Pulmonary artery endothelial cell (primary cell): ENCODE measurements around the gene MYO5A. TPM values are rescaled to one million over a fixed set of nuclear protein-coding genes. Genes with fewer than 3 reads are reported as not detected.
"Not testable (repeated sequence)": the region's sequence is repeated elsewhere in the genome, so short reads cannot be mapped to it uniquely, and the experiment has no call there.

Source experiments
- DNase-seq: peaks from one replicate; pipeline ENCODE4 v3.0.0-alpha.2; 2011; ENCODE audit warnings: low read depth, low spot score
- total RNA-seq: library from RNA; depleted of rRNA; stranded (reverse); fragments of >200 nt; gene quantifications from 2 replicates; pipeline ENCODE4 v1.2.3, GENCODE V29; 2014

The MYO5A gene
- total RNA-seq, 1 donor from 2014 or later: 183 TPM

DNA sequence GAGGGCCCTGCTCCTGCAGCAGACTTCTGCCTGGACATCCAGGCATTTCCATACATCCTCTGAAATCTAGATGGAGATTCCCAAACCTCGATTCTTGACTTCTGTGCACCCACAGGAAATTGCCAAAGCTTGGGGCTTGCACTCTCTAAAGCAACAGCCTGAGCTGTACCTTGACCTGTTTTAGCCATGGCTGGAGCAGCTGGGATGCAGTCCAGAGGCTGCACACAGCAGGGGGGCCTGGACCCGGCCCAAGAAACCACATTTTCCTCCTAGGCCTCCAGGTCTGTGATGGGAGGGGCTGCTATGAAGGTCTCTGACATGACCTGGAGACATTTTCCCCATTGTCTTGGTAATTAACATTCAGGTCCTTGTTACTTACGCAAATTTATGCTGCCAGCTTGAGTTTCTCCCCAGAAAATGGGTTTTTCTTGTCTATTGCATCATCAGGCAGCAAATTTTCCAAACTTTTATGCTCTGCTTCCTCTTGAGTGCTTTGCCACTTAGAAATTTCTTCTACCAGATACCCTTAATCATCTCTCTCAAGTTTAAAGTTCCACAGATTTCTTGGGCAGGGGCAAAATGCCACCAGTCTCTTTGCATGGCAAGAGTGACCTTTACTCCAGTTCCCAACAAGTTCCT lies 11.8 kb upstream of the MYO5A start:
- DNase-seq: no peak

DNA sequence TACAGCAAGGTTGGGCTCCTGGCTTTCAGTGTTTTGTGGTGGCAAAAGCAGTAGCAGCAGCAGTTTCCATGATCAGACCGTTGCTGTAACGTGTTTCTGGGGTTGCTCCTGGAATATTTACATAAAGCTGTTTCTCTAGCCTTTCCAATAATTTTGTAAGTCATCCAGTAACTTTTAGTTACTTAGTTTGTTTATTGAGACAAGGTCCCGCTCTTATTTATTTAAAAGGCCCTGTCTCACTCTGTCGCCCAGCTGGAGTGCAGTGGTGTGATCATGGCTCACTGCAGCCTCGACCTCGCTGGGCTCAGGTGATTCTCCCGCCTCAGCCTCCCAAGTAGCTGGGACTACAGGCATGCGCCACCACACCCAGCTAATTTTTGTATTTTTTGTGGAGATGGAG lies 8.8 kb upstream of the MYO5A start:
- no peak for DNase-seq

DNA sequence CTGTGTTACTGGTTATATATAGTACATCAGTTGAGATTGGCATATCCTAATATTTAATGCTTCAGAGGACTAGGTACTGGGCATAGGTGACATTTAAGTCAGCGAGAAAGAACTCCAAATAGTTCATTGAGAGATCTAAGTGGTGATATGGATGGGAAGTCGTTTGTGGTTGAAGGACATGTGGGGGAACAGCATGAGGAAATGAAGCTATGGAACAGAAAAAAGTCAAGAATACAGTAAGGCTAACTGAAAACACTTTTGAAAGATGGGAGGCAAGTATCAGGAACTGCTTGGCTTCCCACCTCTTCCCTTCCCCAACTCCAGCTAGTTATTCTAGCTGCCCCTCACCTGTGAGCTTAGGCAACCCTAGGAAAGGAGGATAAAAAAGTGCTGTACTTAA lies 3.7 kb upstream of the MYO5A start:
- DNase-seq: no peak

DNA sequence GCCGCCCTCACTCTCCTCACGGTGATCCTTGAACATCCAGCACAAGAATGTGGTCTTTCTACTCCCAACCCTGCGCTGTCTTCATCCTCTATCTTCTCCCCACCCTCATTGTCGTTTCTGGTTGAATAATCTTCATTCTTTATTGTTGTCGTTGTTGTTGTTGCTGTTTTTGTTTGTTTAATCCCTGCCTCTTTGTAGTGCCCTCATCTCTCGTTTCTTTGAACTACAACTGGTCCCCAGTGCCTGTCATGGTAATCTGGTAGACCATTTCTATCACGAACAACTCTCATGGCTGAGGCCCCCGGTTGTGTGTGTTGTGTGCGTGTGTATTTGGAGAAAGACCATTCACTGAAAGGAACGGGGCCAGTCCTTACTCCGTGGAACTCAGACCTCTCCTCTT lies 1.3 kb upstream of the MYO5A start:
- no peak for DNase-seq

DNA sequence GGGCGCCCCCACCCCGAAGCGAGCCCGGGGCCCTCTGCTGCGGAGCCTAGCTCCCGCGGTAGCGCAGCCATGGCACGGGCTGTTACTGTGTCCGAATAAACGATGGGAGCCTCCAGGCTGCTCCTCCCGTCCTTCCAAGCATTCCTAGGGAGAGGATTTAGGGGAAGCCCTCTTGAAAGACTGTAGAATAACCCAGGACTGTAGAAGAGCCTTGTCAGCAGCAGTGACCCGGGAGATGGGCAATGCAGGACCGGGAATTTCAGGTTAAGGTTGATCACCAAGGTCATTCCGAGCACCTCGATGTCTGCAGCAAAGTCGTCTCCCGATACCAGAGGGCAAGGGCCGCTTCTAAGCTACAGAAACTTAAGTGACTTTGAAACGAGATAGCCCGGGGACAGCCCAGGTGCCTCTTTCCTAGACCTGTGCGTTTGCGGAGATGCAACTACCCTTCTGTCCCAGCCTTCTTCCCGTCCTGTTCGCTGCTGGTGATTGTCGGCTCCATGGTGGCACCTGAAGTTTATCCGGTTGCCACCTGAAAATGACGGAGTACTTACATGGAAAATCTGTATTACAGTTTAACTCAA lies 753 bp upstream of the MYO5A start:
- no peak for DNase-seq

DNA sequence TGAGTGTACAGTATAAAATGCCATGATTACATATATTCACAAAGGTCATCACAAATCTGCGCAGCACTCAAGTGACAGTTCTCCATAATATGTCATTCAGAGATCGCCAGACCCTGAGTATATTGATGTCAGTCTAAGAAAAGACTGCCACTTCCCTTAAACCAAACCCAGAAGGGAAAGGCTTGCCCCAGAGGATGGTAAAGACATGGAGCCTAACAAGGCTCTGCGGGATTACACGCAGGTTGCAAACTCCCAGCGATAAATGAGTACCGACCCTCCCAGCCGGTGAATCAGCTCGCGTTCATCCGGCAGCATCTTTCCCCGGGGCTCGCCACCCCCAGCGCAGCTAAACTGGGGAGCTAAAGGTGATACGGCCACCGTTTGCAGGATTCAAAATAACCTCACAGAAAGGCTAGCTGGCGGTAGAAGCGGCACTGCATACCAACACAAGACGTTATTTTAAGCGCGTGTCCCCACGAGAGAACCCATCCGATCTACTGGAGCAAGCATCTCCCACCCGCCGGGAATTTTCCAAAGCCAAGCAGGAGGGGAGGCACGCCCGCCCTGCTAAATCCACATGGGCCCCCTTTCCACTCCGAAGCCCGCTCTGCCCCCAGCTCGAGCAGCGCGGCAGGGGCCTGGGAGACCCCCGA lies 643 bp downstream of the MYO5A start:
- DNase-seq: no peak

DNA sequence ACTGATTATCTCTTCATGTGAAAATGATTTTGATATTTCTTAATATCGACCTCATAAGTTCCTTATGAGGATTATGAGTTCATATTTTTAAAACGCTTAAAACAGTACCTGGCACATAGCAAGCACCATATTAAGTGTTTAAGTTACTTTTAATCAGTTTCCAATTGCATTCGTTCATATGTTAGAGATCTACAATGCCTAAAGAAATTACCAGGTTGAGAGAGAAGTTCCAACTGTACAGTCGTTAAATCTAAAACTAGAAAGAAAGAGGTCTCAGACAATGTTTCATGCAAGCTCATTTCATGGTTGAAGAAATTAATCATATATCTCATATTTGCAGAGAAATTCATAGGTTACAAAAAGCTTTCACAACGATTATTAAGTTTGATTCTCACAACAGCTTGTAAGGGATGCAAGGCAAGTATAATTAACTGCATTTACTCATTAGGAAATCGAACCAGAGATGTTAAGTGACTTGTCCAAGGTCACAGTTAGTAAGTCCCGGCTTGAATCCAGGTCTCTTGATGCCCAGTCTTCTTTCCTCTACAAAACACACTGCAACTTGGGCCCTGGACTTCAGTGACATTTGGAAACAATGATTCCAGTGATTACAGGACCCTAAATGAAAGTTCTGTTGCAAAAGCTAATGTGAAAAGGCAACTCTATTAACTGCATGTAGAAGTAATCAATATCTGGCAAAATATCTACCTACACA lies 1.3 kb downstream of the MYO5A start:
- no peak for DNase-seq

DNA sequence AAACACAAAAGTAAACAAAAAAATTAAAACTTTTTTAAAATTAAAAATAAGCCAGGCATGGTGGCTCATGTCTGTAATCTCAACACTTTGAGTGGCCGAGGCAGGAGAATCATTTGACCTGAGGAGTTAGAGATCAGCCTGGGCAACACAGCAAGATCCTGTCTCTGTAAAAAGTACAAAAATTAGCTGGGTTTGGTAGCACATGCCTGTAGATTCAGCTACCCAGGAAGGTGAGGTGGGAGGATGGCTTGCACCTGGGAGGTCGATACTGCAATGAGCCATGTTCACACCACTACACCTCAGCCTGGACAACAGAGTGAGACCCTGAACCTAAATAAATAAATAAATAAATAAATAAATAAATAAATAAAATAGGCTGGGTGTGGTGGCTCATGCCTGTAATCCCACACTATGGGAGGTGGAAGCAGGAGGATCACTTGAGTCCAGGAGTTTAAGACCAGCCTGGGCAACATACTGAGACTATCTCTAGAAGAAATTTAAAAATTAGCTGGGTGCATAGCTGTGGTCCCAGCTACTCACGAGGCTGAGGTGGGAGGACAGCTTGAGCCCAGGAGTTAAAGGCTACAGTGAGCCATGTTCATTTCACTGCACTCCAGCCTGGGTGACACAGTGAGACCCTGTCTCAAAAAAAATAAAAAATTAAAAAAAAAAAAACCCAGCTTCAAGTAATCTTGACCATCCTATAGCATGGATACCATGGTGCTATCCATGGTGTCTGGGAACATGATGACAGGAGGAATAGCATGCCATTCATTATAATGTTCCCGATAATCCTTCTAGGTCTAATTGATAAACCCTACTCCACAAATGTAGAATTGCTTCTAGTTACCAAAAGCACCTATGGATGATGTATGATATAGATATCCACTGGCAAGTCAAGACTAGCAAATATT lies 4.2 kb downstream of the MYO5A start:
- no peak for DNase-seq

DNA sequence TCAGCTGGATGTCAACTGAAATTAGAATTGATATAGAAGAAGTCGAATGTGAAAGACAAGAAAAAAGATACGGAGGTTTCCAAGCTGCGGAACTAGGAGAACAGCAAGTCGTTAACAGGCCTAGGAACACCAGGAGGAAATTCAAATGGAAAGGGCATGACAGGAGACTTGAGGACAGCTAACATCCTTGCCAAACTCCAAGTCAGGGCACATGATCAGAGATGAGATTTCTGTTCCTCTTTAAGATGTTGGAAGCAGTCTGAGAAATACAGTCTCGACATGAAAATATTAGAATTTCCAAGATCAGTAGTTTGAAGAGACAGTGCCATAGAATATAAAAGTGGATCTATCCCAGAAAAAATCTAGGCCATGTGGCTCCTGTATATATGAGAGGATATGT lies 5.0 kb downstream of the MYO5A start:
- DNase-seq: no peak

DNA sequence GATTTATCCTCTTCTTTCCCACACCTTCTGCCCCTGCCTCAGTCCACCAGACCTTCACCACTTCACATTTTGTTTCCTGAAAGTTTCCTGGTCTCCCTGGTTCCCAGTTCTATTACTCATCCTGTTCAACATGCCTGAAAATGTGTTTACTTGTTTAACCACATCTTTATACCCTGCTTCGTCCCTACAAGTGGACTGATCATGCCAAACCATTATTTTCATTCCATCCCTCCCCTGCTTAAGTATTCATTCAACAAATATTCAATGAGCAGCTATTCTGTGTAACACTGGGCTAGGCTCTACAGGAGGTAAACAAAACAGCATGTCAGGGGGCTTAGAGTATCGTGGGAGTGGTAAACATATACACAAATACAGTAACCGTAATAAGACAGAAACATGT lies 5.5 kb downstream of the MYO5A start:
- peak; percentile 22 for DNase-seq

DNA sequence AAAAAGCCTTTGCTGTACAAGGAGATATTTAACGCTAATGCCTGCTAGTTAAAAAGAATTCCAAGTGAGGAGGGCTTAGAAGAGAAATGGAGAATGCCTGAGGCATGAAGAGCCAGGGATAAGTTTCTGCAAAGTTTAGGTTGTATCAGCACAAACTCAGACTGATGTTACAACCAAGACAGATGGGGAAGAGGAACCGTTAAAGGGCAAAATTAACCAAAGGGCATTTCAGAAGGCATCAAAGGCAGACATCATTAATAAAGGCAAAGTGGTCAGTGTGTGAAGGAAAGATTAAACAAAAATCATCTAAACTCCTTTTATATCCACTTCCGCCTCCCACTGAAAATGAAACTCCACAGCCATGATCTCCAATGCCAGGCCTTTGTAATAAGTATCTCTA lies 7.0 kb downstream of the MYO5A start:
- DNase-seq: no peak

DNA sequence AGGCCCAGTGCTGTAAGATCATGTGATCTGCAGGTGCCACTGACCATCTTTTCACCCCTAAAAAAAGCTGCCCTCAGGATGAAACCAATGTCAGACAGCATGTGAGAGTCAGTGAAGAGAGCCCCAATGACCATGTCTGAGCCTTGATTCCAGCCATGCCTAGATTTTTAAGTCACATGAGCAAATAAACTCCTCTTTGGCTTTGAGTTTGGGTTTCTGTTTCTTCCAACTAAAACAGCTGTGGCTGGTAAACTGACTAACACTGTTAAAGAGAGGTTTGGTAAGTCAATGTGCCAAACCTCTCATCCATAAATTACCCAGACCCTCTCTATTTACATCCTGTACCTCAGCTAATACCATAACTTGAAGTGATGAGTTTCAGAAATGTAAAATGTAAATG lies 8.3 kb downstream of the MYO5A start:
- DNase-seq: no peak

DNA sequence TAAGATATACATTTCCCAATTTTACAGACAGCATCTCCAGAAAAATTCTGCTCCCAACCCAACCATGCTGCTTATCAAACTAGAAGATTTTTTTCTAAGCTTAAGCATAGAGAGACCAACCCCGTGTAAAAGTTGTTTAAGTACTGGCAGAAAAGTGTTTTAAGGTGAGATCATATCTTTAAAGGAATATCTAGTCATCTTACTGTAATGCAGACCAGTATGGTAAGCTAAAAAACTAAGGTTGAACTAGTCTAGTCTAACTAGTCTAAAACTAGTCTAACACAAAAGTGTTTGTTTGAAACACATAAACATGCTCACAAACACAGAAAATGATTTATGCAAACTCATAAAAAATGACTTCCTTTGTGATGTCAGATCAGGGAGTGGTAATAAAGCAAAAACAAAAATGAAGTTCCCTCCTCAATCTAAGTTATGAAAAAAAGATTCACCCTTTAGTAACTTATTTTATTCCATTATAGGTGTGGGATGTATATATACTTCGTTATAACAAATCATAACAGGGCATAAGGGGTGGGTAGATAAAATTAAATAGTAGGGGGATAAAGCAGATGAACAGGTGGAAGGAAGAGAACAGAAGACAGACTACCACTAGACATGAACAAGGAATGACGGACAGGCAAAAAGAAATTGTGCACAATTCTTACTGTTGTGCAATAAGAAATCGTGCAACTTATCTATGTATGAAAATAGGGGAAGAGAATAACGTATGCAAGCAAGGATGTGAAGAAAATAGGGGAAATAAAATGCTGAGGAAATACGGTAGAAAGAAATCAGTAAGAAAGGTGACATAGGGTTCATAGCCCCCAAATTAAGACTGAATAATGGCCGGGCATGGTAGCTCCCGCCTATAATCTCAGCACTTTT lies 10.0 kb downstream of the MYO5A start:
- DNase-seq: no peak

DNA sequence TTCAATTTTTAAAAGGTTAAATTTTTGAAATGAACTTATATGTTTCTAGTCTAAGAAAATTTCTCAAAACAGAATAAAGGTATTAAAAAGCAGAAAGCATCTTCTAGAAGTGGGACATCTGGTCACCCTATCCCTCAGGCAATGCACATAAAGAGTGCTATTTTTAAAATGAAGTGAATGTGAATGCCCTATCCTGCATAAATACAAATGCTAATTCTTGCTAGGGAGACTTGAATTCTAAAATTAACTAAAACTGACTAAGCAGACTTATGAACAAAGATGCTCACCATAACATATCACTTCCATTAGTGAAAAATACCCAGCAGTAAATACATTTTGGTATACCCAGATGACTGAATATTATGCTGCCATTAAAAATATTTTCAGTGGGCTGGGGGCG lies 11.7 kb downstream of the MYO5A start:
- DNase-seq: no peak

DNA sequence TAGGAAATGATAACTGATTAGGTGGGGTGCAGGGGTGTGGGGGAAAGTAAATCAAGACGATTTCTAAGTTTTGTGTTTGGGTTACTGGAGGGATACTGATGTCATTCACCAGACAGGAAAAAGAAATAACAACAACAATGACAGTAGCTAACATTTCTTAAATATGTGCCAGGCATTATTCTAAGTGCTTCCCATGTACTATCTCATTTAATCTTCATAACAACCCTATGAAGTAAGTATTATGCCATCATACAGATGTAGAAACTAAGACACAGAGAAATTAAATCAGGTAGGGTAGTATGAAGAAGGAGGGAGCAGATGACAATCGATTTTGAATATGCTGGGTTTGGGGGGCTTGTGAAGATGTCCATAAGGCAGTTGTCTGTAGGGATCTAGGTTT lies 13.3 kb downstream of the MYO5A start:
- no peak for DNase-seq

DNA sequence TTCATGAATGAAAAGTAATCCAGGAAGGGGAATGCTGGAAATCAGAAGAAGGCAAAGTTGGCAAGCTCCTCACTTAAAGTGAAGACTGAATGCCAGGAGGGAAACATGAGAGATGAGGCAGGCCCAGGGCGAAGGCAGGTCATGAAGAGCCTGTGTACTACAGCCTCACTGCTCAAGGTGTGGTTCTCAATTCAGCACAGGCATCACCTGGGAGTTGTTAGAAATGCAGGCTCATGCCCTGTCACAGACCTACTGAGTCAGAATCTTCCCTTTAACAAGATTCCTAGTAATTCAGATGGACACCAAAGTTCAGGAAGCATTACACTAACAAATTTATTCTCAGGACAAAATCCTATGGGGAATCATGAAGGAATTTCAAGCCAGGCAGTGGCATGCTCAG lies 14.2 kb downstream of the MYO5A start:
- no peak for DNase-seq

DNA sequence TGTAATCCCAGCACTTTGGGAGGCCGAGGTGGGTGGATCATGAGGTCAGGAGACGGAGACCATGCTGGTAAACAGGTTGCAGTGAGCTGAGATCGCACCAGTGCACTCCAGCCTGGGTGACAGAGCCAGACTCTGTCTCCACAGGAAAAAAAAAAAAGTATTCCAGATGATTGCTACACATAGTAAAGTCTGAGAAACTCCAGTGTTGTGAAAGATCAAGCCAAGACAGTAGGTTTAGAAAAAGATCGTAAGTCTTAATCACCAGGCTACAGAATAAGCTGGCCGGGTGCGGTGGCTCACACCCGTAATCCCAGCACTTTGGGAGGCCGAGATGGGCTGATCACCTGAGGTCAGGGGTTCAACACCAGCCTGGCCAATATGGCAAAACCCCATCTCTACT lies 15.8 kb downstream of the MYO5A start:
- DNase-seq: not testable (repeated sequence)

DNA sequence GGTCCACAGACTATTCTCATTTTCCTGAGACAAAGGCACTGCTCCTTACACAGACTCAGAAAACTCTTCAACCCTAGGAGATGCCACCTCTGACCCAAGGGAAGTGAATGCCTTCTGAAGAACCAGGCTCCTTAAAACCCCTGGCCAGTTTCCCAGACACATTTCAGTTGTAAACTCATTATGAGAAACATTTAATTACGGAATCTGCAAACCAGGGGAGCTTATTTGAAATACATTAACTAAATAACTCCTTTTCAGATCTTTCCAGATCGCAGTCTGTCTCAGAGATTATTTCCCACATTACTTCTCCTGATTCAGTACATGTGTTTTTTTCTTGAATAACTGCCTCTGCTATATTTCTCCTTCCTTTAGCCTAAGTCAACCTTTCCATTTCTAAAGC lies 17.6 kb downstream of the MYO5A start:
- no peak for DNase-seq

DNA sequence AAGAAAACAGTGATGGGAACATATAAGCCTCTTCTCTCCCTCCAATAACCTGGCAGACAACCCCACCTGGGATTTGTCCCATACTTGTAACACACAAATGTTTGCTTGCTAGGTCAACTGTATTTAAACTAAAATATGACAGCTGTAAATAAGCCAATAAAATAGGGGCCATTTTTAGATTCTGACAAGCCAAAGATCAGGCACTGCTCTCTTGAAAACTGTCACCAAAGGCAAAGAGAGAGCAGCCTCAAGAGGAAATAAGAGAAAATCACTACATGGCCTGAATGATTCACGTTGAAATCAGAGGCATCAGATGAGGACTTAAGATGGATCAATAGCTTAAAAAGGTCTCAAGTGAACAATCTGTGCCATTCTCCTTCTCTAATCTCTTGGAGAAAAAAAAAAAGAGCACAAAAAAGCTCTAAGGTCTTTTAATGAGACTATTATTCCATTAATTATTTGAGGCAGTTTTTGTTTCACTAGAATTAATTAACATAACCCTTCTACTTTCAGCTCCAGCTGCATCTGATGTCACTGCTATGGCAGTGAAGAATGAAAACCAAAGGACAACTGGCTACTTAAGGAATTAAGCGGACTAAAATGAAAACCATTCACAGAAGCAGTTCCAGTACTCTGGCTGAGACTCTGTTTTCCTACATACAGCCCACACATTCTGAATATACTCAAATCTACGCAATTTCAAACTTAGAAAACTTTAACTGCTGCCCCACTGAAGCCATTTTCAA lies 19.0 kb downstream of the MYO5A start:
- no peak for DNase-seq

DNA sequence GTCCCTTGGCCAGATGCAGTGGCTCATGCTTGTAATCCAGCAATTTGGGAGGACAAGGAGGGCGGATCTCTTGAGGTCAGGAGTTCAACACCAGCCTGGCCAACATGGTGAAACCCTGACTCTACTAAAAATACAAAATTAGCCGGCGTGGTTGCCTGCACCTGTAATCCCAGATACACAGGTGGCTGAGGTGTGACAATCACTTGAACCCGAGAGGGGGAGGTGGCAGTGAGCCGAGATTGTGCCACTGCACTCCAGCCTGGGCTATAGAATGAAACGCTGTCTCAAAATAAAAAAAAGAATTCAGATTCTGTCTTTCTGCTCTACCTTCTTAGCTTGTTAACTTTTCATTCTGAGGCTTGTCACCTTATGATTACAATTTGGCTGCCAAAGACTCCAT lies 22.1 kb downstream of the MYO5A start:
- DNase-seq: no peak
